ENCODE measurements around the gene TEX26.

GRCh38 chr13:30928978-30929377 lies 3.5 kb upstream of the TEX26 start:
- TF ChIP-seq ATF3 (IDR thresholded peaks at IDR 0.05) = no peak
- no peak for TF ChIP-seq ATF3 (CRISPR knock-in tag; conservative IDR thresholded peaks at IDR 0.05)
- TF ChIP-seq NFATC3 (IDR thresholded peaks at IDR 0.05) = no peak
- no peak for TF ChIP-seq CTCF (IDR thresholded peaks at IDR 0.05 in 2 of 3, conservative IDR thresholded peaks at IDR 0.05 in 1 of 3; ENCODE audit: insufficient read depth in 2 of 3, low read depth in 1 of 3, low read length in 3 of 3)
- no peak for TF ChIP-seq E2F1 (CRISPR knock-in tag; IDR thresholded peaks at IDR 0.05)
- no peak for TF ChIP-seq GABPB1 (CRISPR knock-in tag; IDR thresholded peaks at IDR 0.05)
- TF ChIP-seq POLR2A (conservative IDR thresholded peaks at IDR 0.05) = no peak
- no peak for TF ChIP-seq ZBTB1 (CRISPR knock-in tag; IDR thresholded peaks at IDR 0.05; ENCODE audit: borderline replicate concordance, low read depth)
- TF ChIP-seq MAZ (CRISPR knock-in tag; conservative IDR thresholded peaks at IDR 0.05 in 1 of 2, IDR thresholded peaks at IDR 0.05 in 1 of 2) = no peak
- no peak for TF ChIP-seq SIN3B (IDR thresholded peaks at IDR 0.05; ENCODE audit: low read depth)
- no peak for TF ChIP-seq CHD1 (IDR thresholded peaks at IDR 0.05; ENCODE audit: low read length)
- TF ChIP-seq NRF1 (conservative IDR thresholded peaks at IDR 0.05 in 1 of 2, IDR thresholded peaks at IDR 0.05 in 1 of 2) = no peak
- TF ChIP-seq BHLHE40 (IDR thresholded peaks at IDR 0.05; ENCODE audit: low read length) = no peak
- no peak for TF ChIP-seq HNRNPK (IDR thresholded peaks at IDR 0.05; ENCODE audit: low read depth, low read length, poor library complexity, severe bottlenecking)
- TF ChIP-seq ZNF239 (CRISPR knock-in tag; IDR thresholded peaks at IDR 0.05) = no peak

All from K562 (cell line).